Activated T-helper 1 cell treated with anti-CD3 and anti-CD28 coated beads, Interleukin-2, amount 50 U/mL, for 16 hours (primary cell): Measurements from ENCODE around the gene PLAA.
"Not testable (repeated sequence)": the region's sequence is repeated elsewhere in the genome, so short reads cannot be mapped to it uniquely, and the experiment has no call there.

ENCODE experiments used
- DNase-seq, 2 donors: peaks; one replicate each; pipeline ENCODE4 v3.0.0-alpha.2; 2020; ENCODE audit warnings: low read depth in 1 of 2, low spot score in 1 of 2

Gene PLAA

GRCh38 chr9:26935847-26936246 is 11.2 kb downstream of the PLAA start:
- DNase-seq = no peak

- no peak for DNase-seq
Measured at GRCh38 chr9:26928902-26929495, 18.0 kb downstream of the PLAA start.

GRCh38 chr9:26925609-26926008 is 21.4 kb downstream of the PLAA start:
- DNase-seq = no peak

GRCh38 chr9:26919698-26920097 is 27.3 kb downstream of the PLAA start:
- DNase-seq = no peak

GRCh38 chr9:26913138-26913668 is 33.8 kb downstream of the PLAA start:
- no peak for DNase-seq

- DNase-seq = no peak
Measured at GRCh38 chr9:26904671-26905070, 42.4 kb downstream of the PLAA start.

- DNase-seq = no peak
Measured at GRCh38 chr9:26904070-26904469, 43.0 kb downstream of the PLAA start.

GRCh38 chr9:26893030-26893676 is 53.9 kb downstream of the PLAA start:
- DNase-seq = no peak

- peak; percentile 81 to 89 for DNase-seq
Measured at GRCh38 chr9:26892251-26893029, 54.6 kb downstream of the PLAA start, which contains the start of gene CAAP1. CAAP1 (minus strand) TSS chr9:26892802; CDS start chr9:26892715, 87 bp downstream.

GRCh38 chr9:26891726-26892125 is 55.3 kb downstream of the PLAA start:
- no peak for DNase-seq

- DNase-seq = no peak
Measured at GRCh38 chr9:26888271-26888670, 58.8 kb downstream of the PLAA start.

- no peak for DNase-seq
Measured at GRCh38 chr9:26882154-26882553, 64.9 kb downstream of the PLAA start.

- DNase-seq = no peak
Measured at GRCh38 chr9:26880262-26880661, 66.8 kb downstream of the PLAA start.

GRCh38 chr9:26875155-26875554 is 71.9 kb downstream of the PLAA start:
- not testable (repeated sequence) for DNase-seq

- DNase-seq = no peak
Measured at GRCh38 chr9:26870292-26870691, 76.8 kb downstream of the PLAA start.

- DNase-seq = no peak
Measured at GRCh38 chr9:26863074-26863473, 84.0 kb downstream of the PLAA start.

GRCh38 chr9:26856413-26857032 is 90.5 kb downstream of the PLAA start:
- no peak for DNase-seq
